VCaP (cell line): ENCODE measurements around the gene INO80C.
A peak's percentile ranks its signal among the peaks of the same experiment; 100 is the strongest.

Experiments used
- H3K27ac ChIP-seq: fragments of 450-650 bp; 2 replicates; pipeline ENCODE4 v1.5.1; 2017
- CTCF ChIP-seq: fragments of 450-650 bp; conservative IDR thresholded peaks from 2 replicates; pipeline ENCODE4 v1.5.1; 2017; ENCODE audit warnings: mild to moderate bottlenecking, moderate library complexity

Gene INO80C

GRCh38 chr18:35506024-35506712 lies 8.4 kb upstream of the INO80C start:
- no peak for TF ChIP-seq CTCF
- no peak overlapping the region for H3K27ac ChIP-seq

GRCh38 chr18:35504996-35505395 lies 7.2 kb upstream of the INO80C start:
- no peak overlapping the region for H3K27ac ChIP-seq
- no peak for TF ChIP-seq CTCF

- no peak overlapping the region for H3K27ac ChIP-seq
- no peak for TF ChIP-seq CTCF
These were observed 4.3 kb upstream of the INO80C start for GRCh38 chr18:35502052-35502451.

GRCh38 chr18:35501369-35501768 lies 3.6 kb upstream of the INO80C start:
- TF ChIP-seq CTCF = no peak
- no peak overlapping the region for H3K27ac ChIP-seq

GRCh38 chr18:35500113-35500512 lies 2.4 kb upstream of the INO80C start:
- no peak overlapping the region for H3K27ac ChIP-seq
- no peak for TF ChIP-seq CTCF

GRCh38 chr18:35497027-35497369 lies 762 bp downstream of the INO80C start:
- H3K27ac ChIP-seq = peak overlapping the region; percentile 94
- no peak for TF ChIP-seq CTCF

- no peak overlapping the region for H3K27ac ChIP-seq
- TF ChIP-seq CTCF = no peak
These were observed 2.0 kb downstream of the INO80C start for GRCh38 chr18:35495536-35496314.
